Panc1 (cell line): ENCODE measurements around the gene PAX1. TPM values are rescaled to one million over a fixed set of nuclear protein-coding genes. Genes with fewer than 3 reads are reported as not detected.

Experiments
- ATAC-seq: fragments of 200-7000 bp; cut with Tn5 transposase; 2 replicates; pipeline ENCODE4 v1.9.1; 2020; ENCODE audit warnings: mild to moderate bottlenecking, moderate library complexity
- BruUV-seq: library from RNA; stranded (reverse); fragments of 400-500 nt; replicated peaks from 2 replicates; lab custom pipeline; 2021; lab: Mats Ljungman, UMichigan
- CTCF ChIA-PET: fragments of 300-600 bp; sonication (Branson Sonifier 250); formaldehyde crosslinking; loops from one replicate; lab custom pipeline; 2022; ENCODE audit warnings: antibody characterized with exemption; lab: Charles Lee
- POLR2A ChIA-PET: fragments of 300-600 bp; sonication (Branson Sonifier 250); formaldehyde crosslinking; loops from one replicate; lab custom pipeline; 2022; ENCODE audit warnings: antibody characterized with exemption; lab: Charles Lee
- DNase-seq: peaks from one replicate; pipeline ENCODE4 v3.0.0-alpha.2; 2010; ENCODE audit warnings: low read depth, low spot score
- H3K27ac ChIP-seq: 2 replicates; pipeline ENCODE4 v1.5.1; 2011; ENCODE audit warnings: mild to moderate bottlenecking, low read length, inconsistent platforms
- H3K27me3 ChIP-seq: fragments of 200-500 bp; sonication (Bioruptor generic); 2 replicates; pipeline ENCODE4 v1.6.0; 2014; ENCODE audit warnings: low read length, inconsistent platforms; ENCODE audit not compliant: control insufficient read depth, insufficient read depth
- H3K36me3 ChIP-seq: fragments of 200-500 bp; sonication (Bioruptor generic); 2 replicates; pipeline ENCODE4 v1.5.1; 2014; ENCODE audit warnings: inconsistent platforms, mild to moderate bottlenecking, low read length, moderate library complexity; ENCODE audit not compliant: control insufficient read depth, insufficient read depth
- H3K4me1 ChIP-seq: 2 replicates; pipeline ENCODE4 v1.5.1; 2011; ENCODE audit warnings: inconsistent platforms, mild to moderate bottlenecking, low read length, moderate library complexity; ENCODE audit not compliant: control insufficient read depth, insufficient read depth
- H3K4me3 ChIP-seq, 2 experiments: 2 replicates each; pipeline ENCODE4 v1.5.1; 2011 to 2012; ENCODE audit warnings: low read depth in 2 of 2, low read length in 2 of 2, mild to moderate bottlenecking in 2 of 2, inconsistent platforms in 1 of 2, moderate library complexity in 1 of 2
- H3K9me3 ChIP-seq: fragments of 200-500 bp; sonication (Bioruptor generic); 2 replicates; pipeline ENCODE4 v1.5.1; 2014; ENCODE audit warnings: low read depth, mild to moderate bottlenecking, inconsistent platforms, low read length, moderate library complexity; ENCODE audit not compliant: control insufficient read depth, insufficient read depth
- POLR2AphosphoS5 ChIP-seq: IDR thresholded peaks from 2 replicates; pipeline ENCODE4 v1.6.1; 2012; ENCODE audit warnings: mild to moderate bottlenecking, low read depth, low read length, moderate library complexity
- SIN3A ChIP-seq: IDR thresholded peaks from 2 replicates; pipeline ENCODE4 v1.6.1; 2012; ENCODE audit warnings: low read depth, mild to moderate bottlenecking, low read length, moderate library complexity, borderline replicate concordance; ENCODE audit not compliant: insufficient read depth
- TCF7L2 ChIP-seq: IDR thresholded peaks from 2 replicates; pipeline ENCODE4 v1.6.1; 2011; ENCODE audit warnings: mild to moderate bottlenecking, low read depth, low read length, inconsistent platforms
- in situ Hi-C: cut with HindIII; loops from 2 replicates; pipeline ENCODE4 v1.10.0; 2016; ENCODE audit warnings: low sequenced_read_pairs, low pct_unique_long_range_greater_than_20kb
- intact Hi-C: fragments of 100-400 bp; cut with micrococcal nuclease; formaldehyde crosslinking; loops from one replicate; pipeline ENCODE4 v1.10.0; 2022; ENCODE audit not compliant: unreplicated experiment
- total RNA-seq: library from RNA; stranded (reverse); gene quantifications from one replicate; pipeline ENCODE4 v1.2.1, GENCODE V29; 2021; ENCODE audit not compliant: unreplicated experiment
- TF ChIP-seq, protein P1 (sequence below), 2 experiments: IDR thresholded peaks; 2 replicates each; pipeline ENCODE4 v1.6.1; 2011 to 2012; ENCODE audit warnings: low read depth in 2 of 2, control low read depth in 1 of 2, low read length in 1 of 2, mild to moderate bottlenecking in 1 of 2, moderate library complexity in 1 of 2; ENCODE audit not compliant: insufficient read depth in 1 of 2
- TF ChIP-seq, protein P2 (sequence below): fragments of 450-650 bp; IDR thresholded peaks from 2 replicates; pipeline ENCODE4 v1.5.1; 2017; ENCODE audit warnings: mild to moderate bottlenecking

The PAX1 gene
- total RNA-seq, 1 experiment from 2014 or later: not detected

DNA sequence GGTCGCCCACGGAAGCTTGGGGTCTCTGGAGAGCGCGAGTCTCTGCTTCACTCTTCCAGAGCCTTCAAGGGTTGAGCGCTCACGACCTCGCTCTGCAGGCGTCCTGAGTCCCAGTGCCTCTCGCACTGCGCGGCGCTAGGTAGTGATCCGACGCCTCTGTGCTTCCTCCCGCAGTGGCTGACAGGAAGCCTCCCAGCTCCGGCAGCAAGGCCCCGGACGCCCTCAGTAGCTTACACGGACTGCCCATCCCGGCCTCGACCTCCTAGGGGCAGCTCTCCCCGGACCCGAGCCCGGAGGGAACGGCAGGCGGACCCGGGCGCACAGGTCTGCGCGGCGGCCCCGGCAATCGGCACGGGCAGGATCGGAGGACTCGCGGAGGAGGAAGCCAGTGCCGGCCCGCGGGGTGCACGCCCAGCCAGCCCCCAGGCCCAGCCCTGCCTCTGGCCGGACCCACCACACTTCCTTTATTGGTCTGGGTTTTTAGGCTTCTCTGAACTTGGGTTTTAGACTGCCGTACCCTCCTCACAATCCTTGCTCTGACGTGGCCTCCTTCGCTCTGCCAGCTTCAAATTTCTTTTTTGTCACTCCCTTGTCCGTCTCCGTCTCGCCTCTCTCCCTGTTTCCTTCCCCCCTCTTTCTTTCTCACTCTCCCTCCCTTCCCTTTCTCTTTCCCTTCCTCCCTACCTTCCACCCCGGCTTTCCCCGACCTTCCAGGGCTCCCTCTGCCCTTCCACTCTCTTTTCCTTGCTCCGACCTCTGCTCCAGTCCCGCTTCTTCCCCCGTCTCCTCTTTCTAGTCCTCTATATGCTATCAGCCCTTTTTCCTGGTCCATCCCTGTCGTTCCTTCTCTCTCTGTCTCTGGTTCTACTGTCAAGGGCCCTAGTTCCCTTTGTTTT is 9.1 kb downstream of the PAX1 start:
- DNase-seq: no peak
- Histone ChIP-seq H3K9me3 (no peaks in the 10 kb centered on the region), H3K27me3 (peaks cover 6% of the 10 kb centered on the region; the same call in 1 of the 2 replicates), H3K4me3 (no peak overlapping the region), H3K4me1 (no peaks in the 10 kb centered on the region), H3K27ac (no peak overlapping the region), H3K36me3 (no peaks in the 10 kb centered on the region)
- intact Hi-C loops: loop anchor here (5.0 kb wide), 1 partner anchor 598 kb away; no protein-coding TSS in a partner anchor
- ATAC-seq: no peak
- TF ChIP-seq, protein P1, sequence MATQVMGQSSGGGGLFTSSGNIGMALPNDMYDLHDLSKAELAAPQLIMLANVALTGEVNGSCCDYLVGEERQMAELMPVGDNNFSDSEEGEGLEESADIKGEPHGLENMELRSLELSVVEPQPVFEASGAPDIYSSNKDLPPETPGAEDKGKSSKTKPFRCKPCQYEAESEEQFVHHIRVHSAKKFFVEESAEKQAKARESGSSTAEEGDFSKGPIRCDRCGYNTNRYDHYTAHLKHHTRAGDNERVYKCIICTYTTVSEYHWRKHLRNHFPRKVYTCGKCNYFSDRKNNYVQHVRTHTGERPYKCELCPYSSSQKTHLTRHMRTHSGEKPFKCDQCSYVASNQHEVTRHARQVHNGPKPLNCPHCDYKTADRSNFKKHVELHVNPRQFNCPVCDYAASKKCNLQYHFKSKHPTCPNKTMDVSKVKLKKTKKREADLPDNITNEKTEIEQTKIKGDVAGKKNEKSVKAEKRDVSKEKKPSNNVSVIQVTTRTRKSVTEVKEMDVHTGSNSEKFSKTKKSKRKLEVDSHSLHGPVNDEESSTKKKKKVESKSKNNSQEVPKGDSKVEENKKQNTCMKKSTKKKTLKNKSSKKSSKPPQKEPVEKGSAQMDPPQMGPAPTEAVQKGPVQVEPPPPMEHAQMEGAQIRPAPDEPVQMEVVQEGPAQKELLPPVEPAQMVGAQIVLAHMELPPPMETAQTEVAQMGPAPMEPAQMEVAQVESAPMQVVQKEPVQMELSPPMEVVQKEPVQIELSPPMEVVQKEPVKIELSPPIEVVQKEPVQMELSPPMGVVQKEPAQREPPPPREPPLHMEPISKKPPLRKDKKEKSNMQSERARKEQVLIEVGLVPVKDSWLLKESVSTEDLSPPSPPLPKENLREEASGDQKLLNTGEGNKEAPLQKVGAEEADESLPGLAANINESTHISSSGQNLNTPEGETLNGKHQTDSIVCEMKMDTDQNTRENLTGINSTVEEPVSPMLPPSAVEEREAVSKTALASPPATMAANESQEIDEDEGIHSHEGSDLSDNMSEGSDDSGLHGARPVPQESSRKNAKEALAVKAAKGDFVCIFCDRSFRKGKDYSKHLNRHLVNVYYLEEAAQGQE (IDR thresholded peaks at IDR 0.05; ENCODE audit: insufficient read depth in 1 of 2, low read depth in 2 of 2, low read length in 1 of 2): no peak
- TF ChIP-seq SIN3A (no peak), POLR2AphosphoS5 (no peak), TCF7L2 (no peak)
- TF ChIP-seq, protein P2, sequence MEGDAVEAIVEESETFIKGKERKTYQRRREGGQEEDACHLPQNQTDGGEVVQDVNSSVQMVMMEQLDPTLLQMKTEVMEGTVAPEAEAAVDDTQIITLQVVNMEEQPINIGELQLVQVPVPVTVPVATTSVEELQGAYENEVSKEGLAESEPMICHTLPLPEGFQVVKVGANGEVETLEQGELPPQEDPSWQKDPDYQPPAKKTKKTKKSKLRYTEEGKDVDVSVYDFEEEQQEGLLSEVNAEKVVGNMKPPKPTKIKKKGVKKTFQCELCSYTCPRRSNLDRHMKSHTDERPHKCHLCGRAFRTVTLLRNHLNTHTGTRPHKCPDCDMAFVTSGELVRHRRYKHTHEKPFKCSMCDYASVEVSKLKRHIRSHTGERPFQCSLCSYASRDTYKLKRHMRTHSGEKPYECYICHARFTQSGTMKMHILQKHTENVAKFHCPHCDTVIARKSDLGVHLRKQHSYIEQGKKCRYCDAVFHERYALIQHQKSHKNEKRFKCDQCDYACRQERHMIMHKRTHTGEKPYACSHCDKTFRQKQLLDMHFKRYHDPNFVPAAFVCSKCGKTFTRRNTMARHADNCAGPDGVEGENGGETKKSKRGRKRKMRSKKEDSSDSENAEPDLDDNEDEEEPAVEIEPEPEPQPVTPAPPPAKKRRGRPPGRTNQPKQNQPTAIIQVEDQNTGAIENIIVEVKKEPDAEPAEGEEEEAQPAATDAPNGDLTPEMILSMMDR: no peak
- CTCF ChIA-PET: no interaction called here
- BruUV-seq: no TSS peak
- POLR2A ChIA-PET: no interaction called here
- in situ Hi-C loops: no loop called here

DNA sequence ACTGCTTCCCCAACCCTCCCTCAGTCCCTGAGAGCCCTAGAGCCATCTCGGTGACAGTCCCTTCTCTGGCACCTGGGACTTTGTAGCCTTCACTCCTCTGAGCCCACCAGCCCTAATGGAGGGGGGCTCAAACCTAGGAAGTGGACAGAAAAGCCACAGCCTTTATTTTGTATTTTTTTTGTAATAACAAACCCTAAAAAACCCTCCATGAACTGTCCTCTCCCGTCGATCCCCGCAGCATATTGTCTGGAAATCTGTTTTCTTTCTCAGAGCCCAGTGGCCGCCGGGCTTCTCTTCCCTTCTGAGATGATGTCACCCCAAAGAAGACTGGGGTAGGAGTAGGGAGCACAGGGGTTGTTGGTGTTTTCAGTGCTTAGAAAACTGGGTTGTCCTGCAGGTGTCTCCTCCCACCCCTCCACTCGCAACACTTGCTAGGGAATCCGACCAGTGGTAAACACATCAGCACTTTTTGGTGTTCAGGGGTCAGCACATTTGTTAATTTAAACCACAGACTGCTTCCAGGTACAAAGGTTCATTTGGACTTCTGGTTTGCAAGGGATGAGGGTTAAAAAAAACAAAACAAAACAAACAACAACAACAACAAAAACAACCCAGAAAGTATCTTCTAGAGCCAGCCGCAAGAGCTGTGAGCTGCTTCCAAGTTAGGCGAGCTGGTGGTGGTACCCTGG is 9.9 kb downstream of the PAX1 start:
- H3K4me1 ChIP-seq: no peaks in the 10 kb centered on the region
- no peak for DNase-seq
- H3K36me3 ChIP-seq: no peaks in the 10 kb centered on the region
- H3K9me3 ChIP-seq: no peaks in the 10 kb centered on the region
- no peak for TF ChIP-seq TCF7L2
- TF ChIP-seq, protein P2: no peak
- no peak for TF ChIP-seq SIN3A
- TF ChIP-seq POLR2AphosphoS5: no peak
- TF ChIP-seq, protein P1 (IDR thresholded peaks at IDR 0.05; ENCODE audit: insufficient read depth in 1 of 2, low read depth in 2 of 2, low read length in 1 of 2): no peak
- peaks cover 6% of the 10 kb centered on the region; the same call in 1 of the 2 replicates for H3K27me3 ChIP-seq
- no TSS peak for BruUV-seq
- ChIA-PET CTCF (interaction anchor here (0.5 kb wide), 1 partner anchor 51 kb away, joined by 3 read pairs; no protein-coding TSS in a partner anchor), POLR2A (no interaction called here)
- H3K27ac ChIP-seq: no peak overlapping the region
- intact Hi-C loops (loop anchor here (5.0 kb wide), 1 partner anchor 597 kb away; no protein-coding TSS in a partner anchor), in situ Hi-C loops (no loop called here)
- no peak overlapping the region for H3K4me3 ChIP-seq
- ATAC-seq: no peak
